Fibroblast of lung (primary cell): ENCODE measurements around the gene HP. TPM values are rescaled to one million over a fixed set of nuclear protein-coding genes. Genes with fewer than 3 reads are reported as not detected.

ENCODE experiments used
- DNase-seq, 2 donors: peaks; one replicate each; pipeline versions ENCODE4 v3.0.0 to v3.0.0-alpha.2; 2010; ENCODE audit warnings: low read depth in 2 of 2
- H2AFZ ChIP-seq: 2 replicates; pipeline ENCODE4 v1.5.1; 2012; ENCODE audit warnings: low read length, control low read depth, inconsistent platforms
- H3K27ac ChIP-seq: 2 replicates; pipeline ENCODE4 v1.5.1; 2011; ENCODE audit warnings: low read length, control low read depth; ENCODE audit not compliant: insufficient read depth
- H3K27me3 ChIP-seq: 2 replicates; pipeline ENCODE4 v1.5.1; 2011; ENCODE audit warnings: mild to moderate bottlenecking, low read length; ENCODE audit not compliant: control insufficient read depth, insufficient read depth
- H3K36me3 ChIP-seq: 2 replicates; pipeline ENCODE4 v1.5.1; 2011; ENCODE audit warnings: low read length; ENCODE audit not compliant: control insufficient read depth, insufficient read depth
- H3K4me1 ChIP-seq: 2 replicates; pipeline ENCODE4 v1.5.1; 2011; ENCODE audit warnings: low read length; ENCODE audit not compliant: control insufficient read depth, insufficient read depth; ENCODE audit errors: extremely low read depth
- H3K4me2 ChIP-seq: 2 replicates; pipeline ENCODE4 v1.5.1; 2011; ENCODE audit warnings: low read length, control low read depth; ENCODE audit not compliant: insufficient read depth; ENCODE audit errors: extremely low read depth
- H3K4me3 ChIP-seq, 4 experiments: fragments of 200-600 bp in 1 of 4; sonication (generic) in 1 of 4; replicated peaks in 1 of 4; 2 replicates each; pipeline ENCODE4 v1.5.1; 2011 to 2016; ENCODE audit warnings: low read length in 4 of 4, low read depth in 3 of 4, mild to moderate bottlenecking in 3 of 4, control low read depth in 2 of 4, inconsistent platforms in 1 of 4, mixed read lengths in 1 of 4; ENCODE audit not compliant: insufficient read depth in 1 of 4; ENCODE audit errors: control extremely low read depth in 1 of 4
- H3K79me2 ChIP-seq: 2 replicates; pipeline ENCODE4 v1.5.1; 2012; ENCODE audit warnings: mild to moderate bottlenecking, low read length, inconsistent platforms; ENCODE audit not compliant: control insufficient read depth, insufficient read depth
- H3K9ac ChIP-seq: 2 replicates; pipeline ENCODE4 v1.5.1; 2011; ENCODE audit warnings: mild to moderate bottlenecking, low read length, control low read depth; ENCODE audit not compliant: insufficient read depth
- H3K9me3 ChIP-seq: 2 replicates; pipeline ENCODE4 v1.5.1; 2012; ENCODE audit warnings: low read depth, low read length; ENCODE audit not compliant: control insufficient read depth, insufficient read depth
- H4K20me1 ChIP-seq: 2 replicates; pipeline ENCODE4 v1.5.1; 2011; ENCODE audit warnings: low read length; ENCODE audit not compliant: control insufficient read depth, insufficient read depth; ENCODE audit errors: extremely low read depth
- CTCF ChIP-seq, 2 donors: IDR thresholded peaks in 1 of 2; conservative IDR thresholded peaks in 1 of 2; 1 replicate in 1 of 2; 2 replicates in 1 of 2; pipeline ENCODE4 v1.5.1; 2011 to 2012; ENCODE audit warnings: low read length in 2 of 2, control low read depth in 1 of 2, inconsistent platforms in 1 of 2, low read depth in 1 of 2, mild to moderate bottlenecking in 1 of 2
- EZH2 ChIP-seq: IDR thresholded peaks from 2 replicates; pipeline ENCODE4 v1.5.1; 2012; ENCODE audit warnings: low read length, control low read depth, mild to moderate bottlenecking; ENCODE audit errors: missing control alignments
- polyA plus RNA-seq, 2 donors: library from polyadenylated mRNA; depleted of rRNA in 1 of 2; stranded (reverse) in 1 of 2; unstranded in 1 of 2; fragments of >200 nt; gene quantifications; 2 replicates each; pipeline ENCODE4 v1.2.1, GENCODE V29; 2011 to 2012; ENCODE audit warnings: missing spikeins in 1 of 2
- total RNA-seq: library from RNA; depleted of rRNA; stranded (reverse); fragments of >200 nt; gene quantifications from 2 replicates; pipeline ENCODE4 v1.2.1, GENCODE V29; 2014

The HP gene
- total and polyA plus RNA-seq, 2 donors (not counting 1 experiment from before 2014, with no cell fraction given): not detected

DNA sequence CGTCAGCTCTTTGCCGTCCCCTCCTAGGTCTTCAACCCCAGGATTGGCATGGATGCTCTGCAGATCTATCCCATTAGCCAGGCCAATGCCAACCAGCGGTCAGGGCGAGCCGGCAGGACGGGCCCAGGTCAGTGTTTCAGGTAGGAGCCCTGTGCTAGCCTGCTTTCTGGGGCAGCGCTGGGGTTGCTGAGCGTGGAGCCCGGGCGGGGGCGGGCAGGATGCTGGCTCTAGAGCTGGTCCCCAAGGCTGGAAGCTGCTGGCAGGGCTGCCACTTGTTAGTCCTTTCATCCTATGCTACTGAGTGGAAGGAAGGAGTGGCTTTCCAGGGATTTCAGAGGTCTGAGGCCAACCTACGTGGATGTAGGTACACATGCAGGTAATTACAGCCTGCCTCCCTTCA is 51.7 kb downstream of the HP start:
- no peak overlapping the region for H3K27ac ChIP-seq
- peaks cover 38% of the 10 kb centered on the region for H3K36me3 ChIP-seq
- H4K20me1 ChIP-seq: no peaks in the 10 kb centered on the region
- no peak overlapping the region for H3K9ac ChIP-seq
- H3K27me3 ChIP-seq: no peaks in the 10 kb centered on the region
- H3K79me2 ChIP-seq: no peaks in the 10 kb centered on the region
- DNase-seq: no peak
- H3K4me3 ChIP-seq: no peak overlapping the region
- H3K9me3 ChIP-seq: no peaks in the 10 kb centered on the region
- no peak for TF ChIP-seq EZH2
- TF ChIP-seq CTCF (conservative IDR thresholded peaks at IDR 0.05 in 1 of 2, IDR thresholded peaks at IDR 0.05 in 1 of 2; ENCODE audit: low read depth in 1 of 2, low read length in 2 of 2): no peak
- H3K4me2 ChIP-seq: no peak overlapping the region
- H2AFZ ChIP-seq: no peak overlapping the region
- no peaks in the 10 kb centered on the region for H3K4me1 ChIP-seq

GRCh38 chr16:72107371-72107770 is 53.1 kb downstream of the HP start:
- Histone ChIP-seq H3K9me3 (no peaks in the 10 kb centered on the region), H3K4me2 (no peak overlapping the region), H3K9ac (no peak overlapping the region), H3K36me3 (peaks cover 40% of the 10 kb centered on the region), H3K4me3 (no peak overlapping the region), H3K4me1 (no peaks in the 10 kb centered on the region), H3K79me2 (no peaks in the 10 kb centered on the region), H2AFZ (no peak overlapping the region), H3K27me3 (no peaks in the 10 kb centered on the region), H3K27ac (no peak overlapping the region), H4K20me1 (no peaks in the 10 kb centered on the region)
- TF ChIP-seq CTCF (conservative IDR thresholded peaks at IDR 0.05 in 1 of 2, IDR thresholded peaks at IDR 0.05 in 1 of 2; ENCODE audit: low read depth in 1 of 2, low read length in 2 of 2): no peak
- no peak for TF ChIP-seq EZH2
- no peak for DNase-seq

DNA sequence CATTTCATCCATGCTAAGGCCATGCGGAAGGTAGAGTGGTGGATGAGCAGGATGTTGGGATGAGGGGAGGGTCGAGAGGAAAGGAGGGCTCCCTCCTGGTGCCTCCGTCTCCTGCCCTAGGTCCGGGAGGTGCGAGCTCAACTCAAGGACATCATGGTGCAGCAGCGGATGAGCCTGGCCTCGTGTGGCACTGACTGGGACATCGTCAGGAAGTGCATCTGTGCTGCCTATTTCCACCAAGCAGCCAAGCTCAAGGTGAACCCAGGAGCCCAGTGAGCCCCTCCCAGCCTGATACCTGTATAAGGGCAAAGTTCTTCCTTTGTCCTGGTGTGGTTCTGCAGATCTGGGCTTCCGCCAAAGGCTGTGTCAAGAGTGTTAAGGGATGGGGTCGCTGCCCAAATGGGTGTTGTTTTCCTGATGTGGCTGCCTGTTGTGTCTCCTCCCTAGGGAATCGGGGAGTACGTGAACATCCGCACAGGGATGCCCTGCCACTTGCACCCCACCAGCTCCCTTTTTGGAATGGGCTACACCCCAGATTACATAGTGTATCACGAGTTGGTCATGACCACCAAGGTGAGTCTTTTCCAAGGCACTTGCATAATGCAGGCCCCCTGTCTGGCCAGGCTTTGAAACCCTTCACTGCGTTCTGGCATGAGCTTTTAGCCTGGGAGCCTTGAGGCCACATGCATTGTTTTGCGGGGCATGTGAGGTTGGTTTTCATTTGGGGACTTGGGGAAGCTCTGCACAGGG is 54.2 kb downstream of the HP start:
- Histone ChIP-seq H3K4me2 (no peak overlapping the region), H3K79me2 (no peaks in the 10 kb centered on the region), H3K9me3 (no peaks in the 10 kb centered on the region), H3K4me1 (no peaks in the 10 kb centered on the region), H2AFZ (no peak overlapping the region), H3K27me3 (no peaks in the 10 kb centered on the region), H3K9ac (no peak overlapping the region), H3K36me3 (peaks cover 38% of the 10 kb centered on the region), H3K4me3 (no peak overlapping the region), H4K20me1 (no peaks in the 10 kb centered on the region), H3K27ac (no peak overlapping the region)
- DNase-seq: no peak
- TF ChIP-seq CTCF (conservative IDR thresholded peaks at IDR 0.05 in 1 of 2, IDR thresholded peaks at IDR 0.05 in 1 of 2; ENCODE audit: low read depth in 1 of 2, low read length in 2 of 2): no peak
- TF ChIP-seq EZH2: no peak
